Measurements from ENCODE around the gene PPP1R13B. TPM values are rescaled to one million over a fixed set of nuclear protein-coding genes. Genes with fewer than 3 reads are reported as not detected.

The PPP1R13B gene
- polyA plus RNA-seq, 1 donor (not counting 4 experiments of a cell fraction or from before 2014, with no cell fraction given), result 7.7 TPM

- dilution Hi-C loops (cut with MboI; ENCODE audit: extremely low pct_ligation_motif_present, low sequenced_read_pairs), result no loop called here
- H3K4me3 ChIP-seq (ENCODE audit: control insufficient read depth in 2 of 3, extremely low read depth in 1 of 3, insufficient read depth in 2 of 3, low read depth in 1 of 3, low read length in 3 of 3), result no peak overlapping the region
- H3K4me1 ChIP-seq (ENCODE audit: control insufficient read depth, extremely low read depth, insufficient read depth, low read length), result no peaks in the 10 kb centered on the region
- DNase-seq (ENCODE audit: low read depth, low spot score) (no peak), FAIRE-seq (no peak)
- H4K20me1 ChIP-seq (ENCODE audit: control insufficient read depth, extremely low read depth, insufficient read depth, low read length), result no peaks in the 10 kb centered on the region
- TF ChIP-seq CTCF (optimal IDR thresholded peaks at IDR 0.05 in 1 of 3, IDR thresholded peaks at IDR 0.05 in 1 of 3, conservative IDR thresholded peaks at IDR 0.05 in 1 of 3; ENCODE audit: extremely low read depth in 1 of 3, insufficient read depth in 2 of 3, low read length in 3 of 3), result no peak
- TF ChIP-seq EZH2 (IDR thresholded peaks at IDR 0.05; ENCODE audit: low read length), result no peak
- H3K79me2 ChIP-seq (ENCODE audit: control insufficient read depth, insufficient read depth, low read length), result no peaks in the 10 kb centered on the region
- no peak overlapping the region for H3K27ac ChIP-seq (ENCODE audit: control insufficient read depth, insufficient read depth, low read length)
- H3K9ac ChIP-seq (ENCODE audit: control insufficient read depth, extremely low read depth, insufficient read depth, low read length), result no peak overlapping the region
- peaks cover 21 to 33% of the 10 kb centered on the region in 2 experiments for H3K36me3 ChIP-seq (ENCODE audit: control insufficient read depth in 2 of 2, extremely low read depth in 1 of 2, insufficient read depth in 2 of 2, low read length in 2 of 2)
- H3K9me1 ChIP-seq (ENCODE audit: control insufficient read depth, extremely low read depth, insufficient read depth, low read length), result no peaks in the 10 kb centered on the region
- H2AFZ ChIP-seq (ENCODE audit: control insufficient read depth, low read length), result no peak overlapping the region
- H3K27me3 ChIP-seq (ENCODE audit: control insufficient read depth, extremely low read depth, insufficient read depth, low read length), result no peaks in the 10 kb centered on the region
- H3K9me3 ChIP-seq (ENCODE audit: control insufficient read depth, low read depth, low read length), result no peaks in the 10 kb centered on the region
- no peak overlapping the region for H3K4me2 ChIP-seq (ENCODE audit: control insufficient read depth, extremely low read depth, insufficient read depth, low read depth, low read length)
These were observed 106.2 kb downstream of the PPP1R13B start for GRCh38 chr14:103740991-103741689.

GRCh38 chr14:103739793-103740501, 107.4 kb downstream of the PPP1R13B start:
- Histone ChIP-seq H3K4me3 (ENCODE audit: control insufficient read depth in 2 of 3, extremely low read depth in 1 of 3, insufficient read depth in 2 of 3, low read depth in 1 of 3, low read length in 3 of 3) (no peak overlapping the region), H3K9me3 (ENCODE audit: control insufficient read depth, low read depth, low read length) (no peaks in the 10 kb centered on the region), H4K20me1 (ENCODE audit: control insufficient read depth, extremely low read depth, insufficient read depth, low read length) (no peaks in the 10 kb centered on the region), H3K27ac (ENCODE audit: control insufficient read depth, insufficient read depth, low read length) (no peak overlapping the region), H3K4me1 (ENCODE audit: control insufficient read depth, extremely low read depth, insufficient read depth, low read length) (no peaks in the 10 kb centered on the region), H3K9ac (ENCODE audit: control insufficient read depth, extremely low read depth, insufficient read depth, low read length) (no peak overlapping the region), H3K36me3 (ENCODE audit: control insufficient read depth in 2 of 2, extremely low read depth in 1 of 2, insufficient read depth in 2 of 2, low read length in 2 of 2) (peaks cover 20 to 37% of the 10 kb centered on the region in 2 experiments), H2AFZ (ENCODE audit: control insufficient read depth, low read length) (no peak overlapping the region), H3K27me3 (ENCODE audit: control insufficient read depth, extremely low read depth, insufficient read depth, low read length) (no peaks in the 10 kb centered on the region), H3K4me2 (ENCODE audit: control insufficient read depth, extremely low read depth, insufficient read depth, low read depth, low read length) (no peak overlapping the region), H3K79me2 (ENCODE audit: control insufficient read depth, insufficient read depth, low read length) (no peaks in the 10 kb centered on the region), H3K9me1 (ENCODE audit: control insufficient read depth, extremely low read depth, insufficient read depth, low read length) (no peaks in the 10 kb centered on the region)
- dilution Hi-C loops (cut with MboI; ENCODE audit: extremely low pct_ligation_motif_present, low sequenced_read_pairs), result no loop called here
- DNase-seq (ENCODE audit: low read depth, low spot score) (no peak), FAIRE-seq (no peak)
- TF ChIP-seq CTCF (optimal IDR thresholded peaks at IDR 0.05 in 1 of 3, IDR thresholded peaks at IDR 0.05 in 1 of 3, conservative IDR thresholded peaks at IDR 0.05 in 1 of 3; ENCODE audit: extremely low read depth in 1 of 3, insufficient read depth in 2 of 3, low read length in 3 of 3), result no peak
- TF ChIP-seq EZH2 (IDR thresholded peaks at IDR 0.05; ENCODE audit: low read length), result no peak
